HUES6 (cell line): ENCODE data around the gene ACSF3.

ENCODE experiments used
- H3K27ac ChIP-seq: 2 replicates; pipeline ENCODE4 v1.7.0; 2013; ENCODE audit warnings: low read depth, mild to moderate bottlenecking, low read length, inconsistent platforms
- H3K27me3 ChIP-seq: 2 replicates; pipeline ENCODE4 v1.6.1; 2013; ENCODE audit warnings: low read length; ENCODE audit not compliant: control insufficient read depth, insufficient read depth
- H3K36me3 ChIP-seq: 2 replicates; pipeline ENCODE4 v1.6.1; 2013; ENCODE audit warnings: low read length; ENCODE audit not compliant: control insufficient read depth, insufficient read depth
- H3K4me1 ChIP-seq: 2 replicates; pipeline ENCODE4 v1.6.1; 2013; ENCODE audit warnings: low read length; ENCODE audit not compliant: control insufficient read depth, insufficient read depth
- H3K4me3 ChIP-seq: 2 replicates; pipeline ENCODE4 v1.5.1; 2013; ENCODE audit warnings: low read depth, low read length
- H3K9ac ChIP-seq: one replicate; pipeline ENCODE4 v1.6.1; 2013; ENCODE audit warnings: mild to moderate bottlenecking, low read length
- H3K9me3 ChIP-seq: 2 replicates; pipeline ENCODE4 v1.6.1; 2013; ENCODE audit warnings: low read depth, low read length; ENCODE audit not compliant: control insufficient read depth, insufficient read depth

The ACSF3 gene

GRCh38 chr16:89121691-89122321 is 28.2 kb downstream of the ACSF3 start:
- Histone ChIP-seq H3K27ac (no peak overlapping the region), H3K4me1 (no peaks in the 10 kb centered on the region), H3K36me3 (peaks cover 71% of the 10 kb centered on the region)

GRCh38 chr16:89122322-89122851 is 28.7 kb downstream of the ACSF3 start:
- Histone ChIP-seq H3K4me1 (no peaks in the 10 kb centered on the region), H3K36me3 (peaks cover 65% of the 10 kb centered on the region), H3K9me3 (no peaks in the 10 kb centered on the region), H3K27me3 (no peaks in the 10 kb centered on the region), H3K4me3 (no peak overlapping the region), H3K27ac (no peak overlapping the region), H3K9ac (no peak overlapping the region)

More at GRCh38 chr16:89121691-89122321, 28.2 kb downstream of the ACSF3 start:
- no peak overlapping the region for H3K4me3 ChIP-seq
- H3K9ac ChIP-seq = no peak overlapping the region
- H3K9me3 ChIP-seq = no peaks in the 10 kb centered on the region
- H3K27me3 ChIP-seq = no peaks in the 10 kb centered on the region

GRCh38 chr16:89123001-89123830 is 29.6 kb downstream of the ACSF3 start:
- H3K9ac ChIP-seq = no peak overlapping the region
- H3K36me3 ChIP-seq = peaks cover 56% of the 10 kb centered on the region
- no peaks in the 10 kb centered on the region for H3K9me3 ChIP-seq
- H3K4me3 ChIP-seq = no peak overlapping the region
- H3K27ac ChIP-seq = no peak overlapping the region
- H3K4me1 ChIP-seq = no peaks in the 10 kb centered on the region
- no peaks in the 10 kb centered on the region for H3K27me3 ChIP-seq

GRCh38 chr16:89123831-89124100 is 30.1 kb downstream of the ACSF3 start:
- no peak overlapping the region for H3K4me3 ChIP-seq
- H3K9me3 ChIP-seq = no peaks in the 10 kb centered on the region
- H3K27me3 ChIP-seq = no peaks in the 10 kb centered on the region
- no peaks in the 10 kb centered on the region for H3K4me1 ChIP-seq
- peaks cover 54% of the 10 kb centered on the region for H3K36me3 ChIP-seq
- no peak overlapping the region for H3K27ac ChIP-seq
- H3K9ac ChIP-seq = no peak overlapping the region

GRCh38 chr16:89129378-89129777 is 35.7 kb downstream of the ACSF3 start:
- Histone ChIP-seq H3K36me3 (peaks cover 33% of the 10 kb centered on the region), H3K4me3 (no peak overlapping the region)

GRCh38 chr16:89130448-89130847 is 36.8 kb downstream of the ACSF3 start:
- Histone ChIP-seq H3K27me3 (no peaks in the 10 kb centered on the region), H3K4me3 (no peak overlapping the region), H3K27ac (no peak overlapping the region), H3K36me3 (peaks cover 34% of the 10 kb centered on the region), H3K4me1 (peaks cover 4% of the 10 kb centered on the region; the same call in 1 of the 2 replicates), H3K9me3 (peaks cover 10% of the 10 kb centered on the region; the same call in 1 of the 2 replicates), H3K9ac (no peak overlapping the region)

More at GRCh38 chr16:89129378-89129777, 35.7 kb downstream of the ACSF3 start:
- Histone ChIP-seq H3K9ac (no peak overlapping the region), H3K27me3 (no peaks in the 10 kb centered on the region), H3K4me1 (peaks cover under 1% of the 10 kb centered on the region; the same call in 1 of the 2 replicates), H3K27ac (no peak overlapping the region), H3K9me3 (peaks cover 10% of the 10 kb centered on the region; the same call in 1 of the 2 replicates)

GRCh38 chr16:89131783-89132182 is 38.1 kb downstream of the ACSF3 start:
- Histone ChIP-seq H3K36me3 (peaks cover 36% of the 10 kb centered on the region), H3K4me3 (no peak overlapping the region), H3K9me3 (peaks cover 10% of the 10 kb centered on the region; the same call in 1 of the 2 replicates), H3K4me1 (peaks cover 4% of the 10 kb centered on the region; the same call in 1 of the 2 replicates), H3K27me3 (no peaks in the 10 kb centered on the region), H3K9ac (no peak overlapping the region), H3K27ac (no peak overlapping the region)

- peaks cover 10% of the 10 kb centered on the region; the same call in 1 of the 2 replicates for H3K9me3 ChIP-seq
- H3K4me3 ChIP-seq = no peak overlapping the region
- H3K9ac ChIP-seq = no peak overlapping the region
- H3K36me3 ChIP-seq = peaks cover 38% of the 10 kb centered on the region
- H3K27me3 ChIP-seq = no peaks in the 10 kb centered on the region
- peaks cover 4% of the 10 kb centered on the region; the same call in 1 of the 2 replicates for H3K4me1 ChIP-seq
- H3K27ac ChIP-seq = no peak overlapping the region
Measured at GRCh38 chr16:89132194-89133005, 38.7 kb downstream of the ACSF3 start.

GRCh38 chr16:89133457-89134127 is 39.9 kb downstream of the ACSF3 start:
- H3K36me3 ChIP-seq = peaks cover 37% of the 10 kb centered on the region

GRCh38 chr16:89134269-89134668 is 40.6 kb downstream of the ACSF3 start:
- no peak overlapping the region for H3K4me3 ChIP-seq

More at GRCh38 chr16:89133457-89134127, 39.9 kb downstream of the ACSF3 start:
- Histone ChIP-seq H3K9ac (no peak overlapping the region), H3K27me3 (no peaks in the 10 kb centered on the region), H3K9me3 (peaks cover 10% of the 10 kb centered on the region; the same call in 1 of the 2 replicates), H3K4me3 (no peak overlapping the region), H3K4me1 (peaks cover 4% of the 10 kb centered on the region; the same call in 1 of the 2 replicates), H3K27ac (no peak overlapping the region)

More at GRCh38 chr16:89134269-89134668, 40.6 kb downstream of the ACSF3 start:
- Histone ChIP-seq H3K9me3 (peaks cover 10% of the 10 kb centered on the region; the same call in 1 of the 2 replicates), H3K27ac (no peak overlapping the region), H3K27me3 (no peaks in the 10 kb centered on the region), H3K36me3 (peaks cover 31% of the 10 kb centered on the region), H3K9ac (no peak overlapping the region), H3K4me1 (peaks cover 4% of the 10 kb centered on the region; the same call in 1 of the 2 replicates)
